GM19397 (cell line): Measurements from ENCODE around the gene CCNL1.
"Not testable (repeated sequence)": the region's sequence is repeated elsewhere in the genome, so short reads cannot be mapped to it uniquely, and the experiment has no call there.

Experiments
- ATAC-seq: cut with Tn5 transposase; IDR thresholded peaks from one replicate; pipeline ENCODE4 v1.9.1; 2021; ENCODE audit warnings: mild to moderate bottlenecking, moderate library complexity; ENCODE audit not compliant: unreplicated experiment

Gene CCNL1

GRCh38 chr3:157107037-157107436 is 52.9 kb downstream of the CCNL1 start:
- ATAC-seq, result no peak

GRCh38 chr3:157104928-157105652 is 54.9 kb downstream of the CCNL1 start:
- ATAC-seq, result peak; percentile 59

- no peak for ATAC-seq
Observed at GRCh38 chr3:157104521-157104920, 55.4 kb downstream of the CCNL1 start.

GRCh38 chr3:157103860-157104259 is 56.1 kb downstream of the CCNL1 start:
- no peak for ATAC-seq

- peak; percentile 89 for ATAC-seq
Observed at GRCh38 chr3:157103280-157103679, 56.7 kb downstream of the CCNL1 start.

- ATAC-seq, result not testable (repeated sequence)
Observed at GRCh38 chr3:157102595-157102994, 57.4 kb downstream of the CCNL1 start.

- no peak for ATAC-seq
Observed at GRCh38 chr3:157102098-157102497, 57.8 kb downstream of the CCNL1 start.

- ATAC-seq, result no peak
Observed at GRCh38 chr3:157101486-157101885, 58.5 kb downstream of the CCNL1 start.

- no peak for ATAC-seq
Observed at GRCh38 chr3:157100608-157101396, 59.1 kb downstream of the CCNL1 start.

- no peak for ATAC-seq
Observed at GRCh38 chr3:157100096-157100477, 59.9 kb downstream of the CCNL1 start.

GRCh38 chr3:157099326-157100095 is 60.4 kb downstream of the CCNL1 start:
- ATAC-seq, result no peak

GRCh38 chr3:157098823-157099185 is 61.1 kb downstream of the CCNL1 start:
- ATAC-seq, result no peak

- ATAC-seq, result no peak
Observed at GRCh38 chr3:157098121-157098822, 61.7 kb downstream of the CCNL1 start.
